Measurements from ENCODE around the gene AMPH. TPM values are rescaled to one million over a fixed set of nuclear protein-coding genes. Genes with fewer than 3 reads are reported as not detected.
"Not testable (repeated sequence)": the region's sequence is repeated elsewhere in the genome, so short reads cannot be mapped to it uniquely, and the experiment has no call there.

Gene AMPH
- total and polyA plus RNA-seq, 2 of the 4 experiments (the other 2 are of a cell fraction), result 3.9 to 4.8 TPM

DNA sequence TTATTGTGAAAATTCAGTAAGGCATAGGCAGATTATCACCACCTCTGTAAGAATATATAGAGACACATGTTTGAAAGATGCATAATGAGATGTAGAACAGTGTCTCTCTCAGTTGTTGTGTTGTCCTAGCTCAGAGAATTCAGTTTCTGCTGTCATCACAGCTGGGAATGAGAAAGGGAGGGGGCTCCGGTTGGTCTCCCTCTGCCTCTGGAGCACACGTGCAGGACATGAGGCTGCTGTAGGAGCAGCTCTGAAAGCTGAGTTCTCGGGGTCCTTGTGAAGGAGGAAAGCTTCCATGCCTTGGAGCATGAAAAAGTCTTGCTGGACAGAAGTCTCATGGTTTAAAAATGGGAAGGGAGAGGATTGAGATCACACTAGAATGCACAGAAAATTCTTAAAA, 280.4 kb downstream of the AMPH start:
- ATAC-seq (ENCODE audit: low read depth); H4K91ac ChIP-seq (ENCODE audit: insufficient read depth, low read depth, low read length); intact Hi-C loops (cut with micrococcal nuclease); H3K4ac ChIP-seq (ENCODE audit: low read depth, low read length); CTCF ChIA-PET; POLR2A ChIA-PET (ENCODE audit: unreplicated experiment); H3K4me3 ChIP-seq (ENCODE audit: insufficient read depth, low read depth, low read length); H3K79me1 ChIP-seq (ENCODE audit: low read depth in 1 of 2, low read length in 2 of 2); H2AK5ac ChIP-seq (ENCODE audit: low read depth, low read length); H2AFZ ChIP-seq (replicated peaks; ENCODE audit: low read length, poor library complexity); H3K27me3 ChIP-seq (ENCODE audit: control insufficient read depth, insufficient read depth, low read length); H3K56ac ChIP-seq (ENCODE audit: extremely low read depth, insufficient read depth, low read length); H2BK15ac ChIP-seq (ENCODE audit: low read depth, low read length); H4K8ac ChIP-seq (ENCODE audit: low read depth in 2 of 2, low read length in 2 of 2); H3K36me3 ChIP-seq (ENCODE audit: control insufficient read depth, insufficient read depth, low read length); H3K4me1 ChIP-seq (ENCODE audit: control insufficient read depth, insufficient read depth, low read length); H4K20me1 ChIP-seq (ENCODE audit: insufficient read depth, low read length); H3K9ac ChIP-seq (ENCODE audit: low read depth, low read length); H3K9me3 ChIP-seq (ENCODE audit: control insufficient read depth, insufficient read depth, low read length); BruUV-seq (replicated peaks); H2AK9ac ChIP-seq (replicated peaks; ENCODE audit: low read depth, low read length, poor library complexity); H3K18ac ChIP-seq (ENCODE audit: low read depth, low read length); DNase-seq; H2BK5ac ChIP-seq (ENCODE audit: low read depth, low read length, poor library complexity, severe bottlenecking); H4K5ac ChIP-seq (ENCODE audit: low read depth, low read length); H2BK20ac ChIP-seq (ENCODE audit: low read depth, low read length); H2BK120ac ChIP-seq (ENCODE audit: low read depth, low read length); H3K27ac ChIP-seq (ENCODE audit: insufficient read depth, low read length); in situ Hi-C loops (cut with MboI; ENCODE audit: low sequenced_read_pairs); dilution Hi-C loops (cut with HindIII; ENCODE audit: low sequenced_read_pairs, unreplicated experiment); H3K23ac ChIP-seq (ENCODE audit: low read depth, low read length); H3K9me1 ChIP-seq (ENCODE audit: insufficient read depth, low read length); H3K14ac ChIP-seq (replicated peaks; ENCODE audit: low read depth, low read length); H3K4me2 ChIP-seq (ENCODE audit: low read depth, low read length): not testable (repeated sequence)
- no CpG with 5 or more reads among the region's 3 CpGs for WGBS, 2 experiments (ENCODE audit: extremely low coverage in 2 of 2, insufficient read length in 1 of 2)

DNA sequence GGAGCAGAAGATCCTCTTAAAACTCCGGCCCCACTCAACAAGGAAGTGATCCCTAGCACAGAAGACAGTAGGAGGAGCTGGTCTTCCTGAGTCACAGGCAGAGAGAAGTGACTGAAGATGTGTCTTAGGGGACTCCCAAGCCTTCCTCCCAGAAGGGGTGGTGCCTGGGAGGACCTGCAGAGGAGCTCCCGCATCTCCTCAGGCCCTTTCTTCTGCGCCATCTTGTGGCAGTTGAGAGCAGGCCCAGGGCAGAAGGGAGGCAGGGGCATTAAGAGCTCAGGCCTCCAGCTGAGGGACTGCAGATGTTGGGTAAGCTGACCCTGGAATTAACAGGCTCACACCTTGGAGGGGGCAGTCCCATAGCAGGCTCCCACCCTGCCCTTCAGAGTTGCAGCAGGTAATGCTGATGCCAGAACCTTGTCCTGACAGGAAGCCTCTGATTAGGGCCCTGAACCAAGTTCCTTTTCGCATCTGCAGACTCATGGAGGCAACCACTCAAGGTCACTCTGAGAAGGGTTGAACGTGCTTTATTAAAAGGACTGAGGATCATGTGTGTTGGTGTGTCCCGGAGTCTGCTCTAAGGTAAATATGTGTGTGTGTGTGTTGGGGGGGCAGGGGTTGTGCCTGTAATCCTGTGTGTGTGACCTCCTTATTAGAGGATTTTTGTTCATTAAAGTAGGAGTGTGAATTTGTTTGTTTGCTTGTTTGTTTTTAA, 281.1 kb downstream of the AMPH start:
- H3K4ac ChIP-seq (ENCODE audit: low read depth, low read length); H3K56ac ChIP-seq (ENCODE audit: extremely low read depth, insufficient read depth, low read length); H4K8ac ChIP-seq (ENCODE audit: low read depth in 2 of 2, low read length in 2 of 2); in situ Hi-C loops (cut with MboI; ENCODE audit: low sequenced_read_pairs); H4K20me1 ChIP-seq (ENCODE audit: insufficient read depth, low read length); H3K27me3 ChIP-seq (ENCODE audit: control insufficient read depth, insufficient read depth, low read length); H3K36me3 ChIP-seq (ENCODE audit: control insufficient read depth, insufficient read depth, low read length); H3K4me1 ChIP-seq (ENCODE audit: control insufficient read depth, insufficient read depth, low read length); DNase-seq; H3K4me2 ChIP-seq (ENCODE audit: low read depth, low read length); H2AK9ac ChIP-seq (replicated peaks; ENCODE audit: low read depth, low read length, poor library complexity); dilution Hi-C loops (cut with HindIII; ENCODE audit: low sequenced_read_pairs, unreplicated experiment); H3K9ac ChIP-seq (ENCODE audit: low read depth, low read length); H2BK20ac ChIP-seq (ENCODE audit: low read depth, low read length); H4K5ac ChIP-seq (ENCODE audit: low read depth, low read length); H3K18ac ChIP-seq (ENCODE audit: low read depth, low read length); H3K79me1 ChIP-seq (ENCODE audit: low read depth in 1 of 2, low read length in 2 of 2); H3K9me3 ChIP-seq (ENCODE audit: control insufficient read depth, insufficient read depth, low read length); H2BK15ac ChIP-seq (ENCODE audit: low read depth, low read length); H2BK120ac ChIP-seq (ENCODE audit: low read depth, low read length); H2BK5ac ChIP-seq (ENCODE audit: low read depth, low read length, poor library complexity, severe bottlenecking); H3K9me1 ChIP-seq (ENCODE audit: insufficient read depth, low read length); H3K14ac ChIP-seq (replicated peaks; ENCODE audit: low read depth, low read length); intact Hi-C loops (cut with micrococcal nuclease); H2AFZ ChIP-seq (replicated peaks; ENCODE audit: low read length, poor library complexity); POLR2A ChIA-PET (ENCODE audit: unreplicated experiment); H3K23ac ChIP-seq (ENCODE audit: low read depth, low read length); BruUV-seq (replicated peaks); H3K4me3 ChIP-seq (ENCODE audit: insufficient read depth, low read depth, low read length); H2AK5ac ChIP-seq (ENCODE audit: low read depth, low read length); H3K27ac ChIP-seq (ENCODE audit: insufficient read depth, low read length); H4K91ac ChIP-seq (ENCODE audit: insufficient read depth, low read depth, low read length); ATAC-seq (ENCODE audit: low read depth): not testable (repeated sequence)
- CTCF ChIA-PET, result interaction anchor here (1.1 kb wide), 1 partner anchor 240 kb away, joined by 3 read pairs; no protein-coding TSS in a partner anchor
- WGBS, 2 experiments (ENCODE audit: extremely low coverage in 2 of 2, insufficient read length in 1 of 2), result no CpG with 5 or more reads among the region's 6 CpGs
